WTC11 (cell line): ENCODE results near the gene PDE11A.

Experiments
- CTCF ChIP-seq: fragments of 200-600 bp; IDR thresholded peaks from 2 replicates; pipeline ENCODE4 v1.8.0; 2022; ENCODE audit warnings: antibody characterized with exemption
- ELF4 ChIP-seq: sonication (generic); formaldehyde crosslinking; IDR thresholded peaks from 2 replicates; pipeline ENCODE4 v1.8.1; 2022; ENCODE audit warnings: low read depth, mild to moderate bottlenecking, moderate library complexity, missing genetic modification reagents
- HMGXB4 ChIP-seq: sonication (generic); formaldehyde crosslinking; IDR thresholded peaks from 2 replicates; pipeline ENCODE4 v1.8.1; 2023; ENCODE audit warnings: mild to moderate bottlenecking, moderate library complexity, missing genetic modification reagents
- MYBL2 ChIP-seq: sonication (generic); formaldehyde crosslinking; IDR thresholded peaks from 2 replicates; pipeline ENCODE4 v1.8.1; 2023; ENCODE audit warnings: mild to moderate bottlenecking, moderate library complexity, missing genetic modification reagents
- PRDM15 ChIP-seq: sonication (generic); formaldehyde crosslinking; IDR thresholded peaks from 2 replicates; pipeline ENCODE4 v1.8.0; 2022; ENCODE audit warnings: missing genetic modification reagents
- STAT6 ChIP-seq: sonication (generic); formaldehyde crosslinking; conservative IDR thresholded peaks from 2 replicates; pipeline ENCODE4 v1.8.1; 2023; ENCODE audit warnings: mild to moderate bottlenecking, low read depth, missing genetic modification reagents, moderate library complexity
- ZBTB43 ChIP-seq: sonication (generic); formaldehyde crosslinking; IDR thresholded peaks from 2 replicates; pipeline ENCODE4 v1.8.1; 2023; ENCODE audit warnings: mild to moderate bottlenecking, missing genetic modification reagents
- TF ChIP-seq, protein P1 (sequence below): sonication (generic); formaldehyde crosslinking; IDR thresholded peaks from 2 replicates; pipeline ENCODE4 v1.8.1; 2022; ENCODE audit warnings: low read depth, missing genetic modification reagents, borderline replicate concordance
- TF ChIP-seq, protein P2 (sequence below): fragments of 250-450 bp; sonication (Bioruptor Pico); IDR thresholded peaks from 2 replicates; pipeline ENCODE4 v1.9.0; 2021; ENCODE audit warnings: mild to moderate bottlenecking, borderline replicate concordance

DNA sequence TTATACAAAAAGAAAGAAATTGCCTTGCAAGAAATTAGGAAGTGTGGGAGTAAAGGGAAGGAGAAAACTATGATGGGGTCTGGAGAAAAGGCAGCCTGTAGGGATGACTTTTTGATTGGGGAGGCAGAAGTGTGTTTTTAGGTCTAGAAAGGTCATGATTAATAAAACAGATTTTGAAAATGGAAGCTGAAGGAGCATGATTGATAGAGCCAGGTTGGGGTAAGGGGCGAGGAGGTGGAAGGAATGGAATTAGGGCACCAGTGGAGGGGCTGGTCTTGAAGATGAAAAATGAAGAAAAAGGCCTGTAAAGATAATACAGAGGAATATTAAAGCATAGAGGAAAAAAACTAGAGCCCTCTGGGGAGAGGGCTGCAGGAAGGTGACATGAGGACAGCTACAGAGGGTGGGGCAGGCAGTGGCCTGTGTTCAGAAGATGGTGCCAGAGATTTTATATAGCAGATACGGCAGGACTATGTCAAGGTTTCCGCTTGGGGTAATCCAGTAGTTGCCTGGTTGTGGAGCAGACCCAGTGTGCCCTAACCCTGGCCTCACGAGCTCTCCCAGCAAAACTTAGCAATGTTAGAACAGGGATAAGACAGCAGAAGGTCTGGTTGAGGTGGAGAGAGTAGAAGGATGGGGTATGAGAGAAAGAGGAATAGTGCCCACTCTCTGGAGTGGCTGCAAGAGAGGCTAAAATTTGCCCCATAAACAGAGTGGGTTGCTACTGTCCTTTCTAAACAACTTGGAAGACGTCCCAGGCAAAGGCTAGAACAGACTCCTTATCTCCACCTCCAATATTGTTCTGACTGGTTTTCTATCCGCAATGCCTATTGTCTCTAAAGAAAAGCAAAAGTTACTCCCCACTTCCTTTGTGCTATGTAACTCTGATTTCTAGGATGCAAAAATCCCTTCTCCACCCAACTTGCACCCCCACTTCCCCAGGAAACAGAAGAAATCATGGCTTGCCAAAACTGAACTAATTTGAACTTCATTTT lies 392.7 kb downstream of the PDE11A start:
- TF ChIP-seq PRDM15 (CRISPR knock-in tag) (no peak), CTCF (no peak), STAT6 (no peak), MYBL2 (no peak), ZBTB43 (CRISPR knock-in tag) (no peak), ELF4 (CRISPR knock-in tag) (no peak), HMGXB4 (no peak)
- TF ChIP-seq, protein P1, sequence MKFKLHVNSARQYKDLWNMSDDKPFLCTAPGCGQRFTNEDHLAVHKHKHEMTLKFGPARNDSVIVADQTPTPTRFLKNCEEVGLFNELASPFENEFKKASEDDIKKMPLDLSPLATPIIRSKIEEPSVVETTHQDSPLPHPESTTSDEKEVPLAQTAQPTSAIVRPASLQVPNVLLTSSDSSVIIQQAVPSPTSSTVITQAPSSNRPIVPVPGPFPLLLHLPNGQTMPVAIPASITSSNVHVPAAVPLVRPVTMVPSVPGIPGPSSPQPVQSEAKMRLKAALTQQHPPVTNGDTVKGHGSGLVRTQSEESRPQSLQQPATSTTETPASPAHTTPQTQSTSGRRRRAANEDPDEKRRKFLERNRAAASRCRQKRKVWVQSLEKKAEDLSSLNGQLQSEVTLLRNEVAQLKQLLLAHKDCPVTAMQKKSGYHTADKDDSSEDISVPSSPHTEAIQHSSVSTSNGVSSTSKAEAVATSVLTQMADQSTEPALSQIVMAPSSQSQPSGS: no peak
- TF ChIP-seq, protein P2, sequence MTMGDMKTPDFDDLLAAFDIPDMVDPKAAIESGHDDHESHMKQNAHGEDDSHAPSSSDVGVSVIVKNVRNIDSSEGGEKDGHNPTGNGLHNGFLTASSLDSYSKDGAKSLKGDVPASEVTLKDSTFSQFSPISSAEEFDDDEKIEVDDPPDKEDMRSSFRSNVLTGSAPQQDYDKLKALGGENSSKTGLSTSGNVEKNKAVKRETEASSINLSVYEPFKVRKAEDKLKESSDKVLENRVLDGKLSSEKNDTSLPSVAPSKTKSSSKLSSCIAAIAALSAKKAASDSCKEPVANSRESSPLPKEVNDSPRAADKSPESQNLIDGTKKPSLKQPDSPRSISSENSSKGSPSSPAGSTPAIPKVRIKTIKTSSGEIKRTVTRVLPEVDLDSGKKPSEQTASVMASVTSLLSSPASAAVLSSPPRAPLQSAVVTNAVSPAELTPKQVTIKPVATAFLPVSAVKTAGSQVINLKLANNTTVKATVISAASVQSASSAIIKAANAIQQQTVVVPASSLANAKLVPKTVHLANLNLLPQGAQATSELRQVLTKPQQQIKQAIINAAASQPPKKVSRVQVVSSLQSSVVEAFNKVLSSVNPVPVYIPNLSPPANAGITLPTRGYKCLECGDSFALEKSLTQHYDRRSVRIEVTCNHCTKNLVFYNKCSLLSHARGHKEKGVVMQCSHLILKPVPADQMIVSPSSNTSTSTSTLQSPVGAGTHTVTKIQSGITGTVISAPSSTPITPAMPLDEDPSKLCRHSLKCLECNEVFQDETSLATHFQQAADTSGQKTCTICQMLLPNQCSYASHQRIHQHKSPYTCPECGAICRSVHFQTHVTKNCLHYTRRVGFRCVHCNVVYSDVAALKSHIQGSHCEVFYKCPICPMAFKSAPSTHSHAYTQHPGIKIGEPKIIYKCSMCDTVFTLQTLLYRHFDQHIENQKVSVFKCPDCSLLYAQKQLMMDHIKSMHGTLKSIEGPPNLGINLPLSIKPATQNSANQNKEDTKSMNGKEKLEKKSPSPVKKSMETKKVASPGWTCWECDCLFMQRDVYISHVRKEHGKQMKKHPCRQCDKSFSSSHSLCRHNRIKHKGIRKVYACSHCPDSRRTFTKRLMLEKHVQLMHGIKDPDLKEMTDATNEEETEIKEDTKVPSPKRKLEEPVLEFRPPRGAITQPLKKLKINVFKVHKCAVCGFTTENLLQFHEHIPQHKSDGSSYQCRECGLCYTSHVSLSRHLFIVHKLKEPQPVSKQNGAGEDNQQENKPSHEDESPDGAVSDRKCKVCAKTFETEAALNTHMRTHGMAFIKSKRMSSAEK (CRISPR knock-in tag): no peak
